Measurements from ENCODE around the gene FGF2.

GRCh38 chr4:122921971-122922876 lies 95.6 kb downstream of the FGF2 start, which contains the start of gene NUDT6:
- TF ChIP-seq CTCF (IDR thresholded peaks at IDR 0.05; ENCODE audit: low read length) (no peak), EZH2phosphoT487 (IDR thresholded peaks at IDR 0.05; ENCODE audit: low read length) (no peak), EZH2 (optimal IDR thresholded peaks at IDR 0.05; ENCODE audit: low read depth, low read length) (no peak)

Measured in MM.1S (cell line).